GM18868 (cell line): ENCODE data around the gene CBX6.
"Not testable (repeated sequence)": the region's sequence is repeated elsewhere in the genome, so short reads cannot be mapped to it uniquely, and the experiment has no call there.

Experiments used
- ATAC-seq: cut with Tn5 transposase; IDR thresholded peaks from one replicate; pipeline ENCODE4 v1.9.1; 2021; ENCODE audit warnings: mild to moderate bottlenecking, moderate library complexity; ENCODE audit not compliant: unreplicated experiment

CBX6 gene

DNA sequence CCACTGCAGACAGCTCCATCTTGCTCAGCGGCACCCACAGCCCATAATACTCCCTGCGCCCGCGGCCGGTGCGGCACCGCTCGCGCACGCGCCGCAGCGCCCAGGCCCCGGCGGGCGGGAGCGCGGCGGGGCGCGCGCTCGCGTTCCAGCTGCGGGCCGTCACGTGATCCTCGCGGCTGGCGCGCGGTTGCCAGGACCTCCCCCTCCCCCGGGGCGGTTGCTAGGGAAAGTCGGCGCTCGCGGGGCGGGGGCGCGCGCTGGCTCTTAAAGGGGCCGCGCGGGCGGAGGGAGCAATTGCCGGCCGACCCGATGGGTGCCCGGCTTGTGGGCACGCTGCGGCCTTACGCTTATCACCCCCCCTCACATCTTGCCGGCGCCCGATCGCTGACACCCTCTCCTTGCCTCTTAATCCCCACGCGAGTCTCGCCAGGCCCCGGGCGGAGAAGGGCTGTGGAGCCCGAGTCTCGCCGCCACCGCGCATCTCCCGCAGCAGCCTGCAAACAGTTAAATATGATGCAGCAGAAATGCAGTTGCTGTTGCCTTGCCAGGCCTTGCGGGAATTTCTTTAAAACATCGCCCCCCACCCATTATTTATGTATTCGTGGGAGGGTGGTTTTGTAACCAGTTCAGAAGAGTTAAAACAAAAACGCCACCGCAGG is at the start of gene CBX6:
Gene CBX6, minus strand, starts transcription at position 45 of the 659 bp plus-strand sequence. Its CDS starts 26 bp downstream, at position 19.
- peak; percentile 60 for ATAC-seq

DNA sequence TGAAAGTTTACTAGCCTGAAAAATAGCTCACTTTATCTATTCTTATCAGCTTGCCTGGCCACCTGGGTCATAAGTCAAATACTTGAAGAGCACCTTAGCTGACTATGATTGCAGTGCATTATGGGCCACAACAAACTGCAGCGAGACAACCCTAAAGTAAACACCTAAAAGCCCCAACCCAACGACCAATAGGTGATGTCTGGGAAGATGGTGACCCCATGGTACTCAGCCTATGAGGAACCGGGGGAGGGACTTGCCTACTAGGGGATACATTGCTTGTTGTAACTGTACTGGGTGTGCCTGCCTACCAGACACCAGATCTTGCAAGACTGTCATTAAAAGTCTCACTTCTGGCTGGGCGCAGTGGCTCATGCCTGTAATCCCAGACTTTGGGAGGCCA is 49.8 kb upstream of the CBX6 start:
- ATAC-seq, result no peak

DNA sequence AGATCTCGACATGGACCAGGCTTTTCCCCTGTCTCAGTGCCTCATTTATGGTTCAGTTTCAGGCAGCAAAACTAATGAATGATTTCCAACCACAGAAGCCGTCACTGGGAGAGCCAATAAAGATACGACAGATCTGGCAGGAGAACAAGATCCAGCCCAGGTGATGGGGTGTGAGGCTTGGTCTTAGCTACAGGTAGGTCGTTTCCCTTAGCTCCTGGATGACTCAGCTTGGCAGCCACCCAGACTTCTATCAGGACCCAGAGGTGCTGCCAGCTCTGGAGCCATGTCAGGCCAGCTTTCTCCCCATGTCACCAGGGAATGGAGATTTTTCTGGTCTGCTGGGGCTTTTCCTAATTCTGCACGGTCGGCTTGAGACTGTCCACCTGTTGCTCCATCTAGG is 49.1 kb upstream of the CBX6 start:
- no peak for ATAC-seq

DNA sequence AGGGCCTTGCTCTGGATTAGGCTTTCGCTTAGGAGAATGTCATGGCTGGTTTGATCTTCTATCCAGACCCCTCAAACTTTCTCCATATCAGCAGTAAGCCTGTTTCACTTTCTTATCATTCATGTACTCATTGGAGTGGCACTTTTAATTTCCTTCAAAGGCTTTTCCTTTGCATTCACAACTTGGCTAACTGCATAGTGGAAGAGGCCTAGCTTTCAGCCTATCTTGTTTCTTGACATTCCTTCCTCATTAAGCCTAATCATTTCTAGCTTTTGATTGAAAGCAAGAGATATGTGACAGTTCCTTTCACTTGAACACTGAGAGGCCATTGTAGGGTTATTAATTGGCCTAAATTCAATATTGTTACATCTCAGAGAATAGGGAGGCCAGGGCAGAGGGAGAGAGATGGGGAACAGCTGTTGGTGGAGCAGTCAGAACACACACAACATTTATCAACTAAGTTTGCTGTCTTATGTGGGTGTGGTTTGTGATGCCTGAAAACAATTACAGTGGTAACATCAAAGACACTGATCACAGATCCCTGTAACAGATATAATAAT is 47.7 kb upstream of the CBX6 start:
- no peak for ATAC-seq

DNA sequence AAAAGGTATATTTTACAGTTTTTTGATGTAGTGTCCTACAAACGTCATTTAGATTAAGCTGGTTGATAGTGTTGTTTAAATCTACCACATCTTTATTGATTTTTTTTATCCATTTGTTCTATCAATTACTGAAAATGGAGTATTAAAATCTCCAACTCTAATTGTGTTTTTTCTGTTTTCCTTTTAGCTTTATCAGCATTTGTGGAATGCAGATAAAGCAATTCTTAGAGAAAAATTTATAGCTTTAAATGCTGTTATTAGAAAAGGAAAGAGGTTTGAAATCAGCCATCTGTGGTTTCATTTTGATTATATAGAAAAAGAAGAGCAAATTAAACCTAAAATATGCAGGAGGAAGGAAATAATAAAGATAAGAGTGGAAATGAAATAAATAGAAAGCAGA is 39.4 kb upstream of the CBX6 start:
- ATAC-seq, result no peak

DNA sequence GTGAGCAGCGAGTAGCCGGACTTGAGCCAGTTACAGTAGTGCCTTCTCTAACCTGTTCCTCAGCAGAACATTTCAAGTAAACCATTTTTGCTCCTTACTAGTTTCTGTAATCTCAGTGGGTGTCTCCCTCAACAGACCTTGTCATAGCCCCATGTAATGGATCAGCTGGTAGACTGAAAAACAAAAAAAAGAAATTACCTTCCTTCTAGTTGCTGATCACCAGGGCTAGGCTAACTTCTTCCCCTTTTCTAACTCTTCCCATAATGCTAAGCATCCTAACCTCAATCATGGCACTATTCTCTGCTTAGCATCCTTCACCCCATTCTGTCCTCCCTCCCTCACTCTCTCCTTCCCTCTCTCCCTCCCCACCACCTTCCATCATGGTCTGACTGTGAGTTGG is 35.8 kb upstream of the CBX6 start:
- ATAC-seq, result no peak

DNA sequence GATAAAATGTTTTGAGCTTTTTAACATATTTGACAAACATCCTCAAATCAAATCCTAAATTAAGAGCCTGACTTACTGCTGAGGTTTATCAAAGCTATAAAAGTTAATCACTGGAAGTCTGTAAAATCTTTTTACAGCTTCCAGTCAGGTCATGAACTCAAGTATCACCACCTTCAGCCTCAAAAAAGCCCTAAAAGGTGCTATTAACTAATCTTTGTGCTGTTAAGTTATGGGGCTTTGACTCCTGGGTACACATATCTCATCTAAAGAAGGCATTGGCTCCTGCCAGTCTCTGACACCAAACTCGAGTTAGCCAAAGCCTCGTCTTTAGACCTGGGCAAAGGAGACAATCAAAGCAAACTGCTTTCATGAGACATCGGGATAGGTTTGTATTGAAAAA is 34.0 kb upstream of the CBX6 start:
- ATAC-seq, result no peak

DNA sequence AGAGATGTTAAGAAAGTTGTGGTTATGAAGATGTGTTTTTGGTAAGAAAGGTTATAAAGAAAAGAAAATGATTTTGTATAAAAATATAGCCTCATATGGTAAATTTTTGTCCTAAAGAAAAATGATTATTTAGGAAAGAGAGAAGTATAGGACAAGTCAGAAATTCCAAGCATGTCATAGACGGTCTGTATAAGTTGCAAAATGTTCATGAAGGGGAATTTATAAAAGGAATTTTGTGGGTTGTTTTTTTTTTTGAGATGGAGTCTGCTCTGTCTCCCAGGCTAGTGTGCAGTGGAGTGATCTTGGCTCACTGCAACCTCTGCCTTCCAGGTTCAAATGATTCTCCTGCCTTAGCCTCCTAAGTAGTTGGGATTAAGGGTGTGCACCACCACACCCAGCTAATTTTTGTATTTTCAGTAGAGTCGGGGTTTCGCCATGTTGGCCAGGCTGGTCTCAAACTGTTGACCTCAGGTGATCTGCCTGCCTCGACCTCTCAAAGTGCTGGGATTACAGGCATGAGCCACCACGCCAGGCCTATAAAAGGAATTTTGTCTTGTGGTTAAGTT is 32.1 kb upstream of the CBX6 start:
- not testable (repeated sequence) for ATAC-seq

DNA sequence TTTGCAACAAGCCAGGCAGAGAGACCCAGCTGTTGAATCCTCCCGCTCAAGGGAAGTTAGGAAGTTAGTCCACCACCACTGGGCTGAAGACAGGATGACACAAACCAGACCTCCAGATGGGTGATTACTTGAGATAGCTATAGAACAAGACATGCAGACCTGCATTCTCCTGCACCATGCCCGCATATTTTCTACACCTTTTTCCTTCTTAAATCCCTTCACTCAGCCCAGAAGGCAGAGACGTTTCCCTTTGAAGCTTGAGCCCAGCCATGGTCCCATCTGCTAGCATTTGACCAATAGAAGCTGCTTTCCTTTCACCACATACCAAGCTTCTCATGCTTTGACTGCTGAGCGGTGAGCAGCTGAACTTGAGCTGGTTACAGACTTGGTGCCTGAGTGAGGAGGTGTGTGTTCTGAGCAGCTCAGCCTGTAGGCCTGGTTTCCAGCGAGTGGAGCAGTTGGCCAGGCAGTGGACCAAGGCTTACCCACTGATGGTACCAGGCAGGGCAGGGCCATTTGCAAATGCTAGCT is 29.2 kb upstream of the CBX6 start:
- ATAC-seq, result no peak

DNA sequence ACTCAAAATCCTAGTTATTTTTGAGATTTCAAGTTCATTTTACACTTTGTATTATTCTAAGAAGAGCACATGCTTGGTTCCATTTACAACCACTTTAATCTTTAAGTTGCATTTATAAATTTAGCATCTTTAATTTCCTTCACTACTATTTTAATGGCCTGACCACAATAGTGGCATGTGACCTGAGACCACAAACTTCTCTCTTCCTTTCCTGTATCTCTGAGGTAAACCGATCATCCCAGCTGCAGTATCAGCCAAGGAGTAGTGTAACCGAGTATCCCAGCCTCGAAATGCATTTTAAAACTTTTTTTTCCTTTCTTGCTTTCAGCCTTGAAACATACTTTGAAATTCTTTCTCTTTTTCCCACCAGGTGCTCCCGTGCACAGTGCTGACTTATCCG is 28.7 kb upstream of the CBX6 start:
- ATAC-seq, result no peak

DNA sequence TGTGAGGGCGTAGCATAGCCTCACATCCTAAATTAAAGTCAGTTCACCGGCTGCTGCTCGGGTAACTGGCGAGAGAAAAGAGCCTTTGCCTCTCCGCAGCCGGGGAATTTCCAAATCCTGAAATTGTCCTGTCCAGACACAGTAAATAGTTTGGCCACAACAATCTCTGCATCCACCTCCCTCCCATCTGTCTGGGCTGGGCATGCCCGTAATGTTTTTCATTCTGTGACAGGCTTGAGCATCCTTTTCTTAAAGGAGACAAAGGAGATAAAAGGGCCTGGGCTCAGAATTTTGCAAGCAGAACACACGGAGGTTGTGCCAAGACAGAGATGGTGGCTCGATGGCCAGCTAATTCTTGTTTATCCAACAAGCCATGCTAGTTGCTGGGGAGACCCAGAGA is 19.2 kb upstream of the CBX6 start:
- no peak for ATAC-seq

DNA sequence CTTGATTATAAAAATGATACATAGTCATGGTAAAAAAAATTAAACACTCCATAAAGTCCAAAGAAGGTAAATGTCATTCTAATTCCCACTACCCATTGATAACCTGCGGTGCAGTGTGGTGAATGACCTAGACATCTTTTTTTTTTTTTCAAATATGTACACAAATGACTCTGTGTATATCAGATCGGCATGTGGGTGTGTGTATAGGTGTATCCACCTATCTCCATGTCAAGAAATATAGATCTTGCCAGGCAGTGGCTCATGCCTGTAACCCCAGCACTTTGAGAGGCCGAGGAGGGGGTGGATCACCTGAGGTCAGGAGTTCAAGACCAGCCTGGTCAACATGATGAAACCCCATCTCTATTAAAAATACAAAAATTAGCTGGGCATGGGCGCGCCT is 18.4 kb upstream of the CBX6 start:
- ATAC-seq, result no peak

DNA sequence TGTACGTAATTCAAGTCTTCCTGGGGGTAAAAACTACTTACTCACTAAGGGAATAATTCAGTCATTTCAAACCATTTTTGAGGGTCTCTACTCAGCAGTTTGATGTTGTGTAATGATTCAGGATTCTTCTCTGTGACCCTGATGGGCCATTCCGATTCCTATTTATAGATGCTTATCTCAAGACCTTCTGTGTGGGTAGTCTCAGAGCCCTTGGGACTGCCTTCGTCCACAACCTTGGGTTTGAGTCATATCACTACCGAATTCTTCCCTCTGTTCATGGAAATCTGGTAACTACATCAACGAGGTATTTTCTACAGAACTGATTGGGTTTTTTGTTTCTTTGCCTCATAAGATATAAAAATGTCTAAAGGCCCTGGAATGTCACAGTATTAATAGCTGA is 14.3 kb upstream of the CBX6 start:
- ATAC-seq, result no peak

DNA sequence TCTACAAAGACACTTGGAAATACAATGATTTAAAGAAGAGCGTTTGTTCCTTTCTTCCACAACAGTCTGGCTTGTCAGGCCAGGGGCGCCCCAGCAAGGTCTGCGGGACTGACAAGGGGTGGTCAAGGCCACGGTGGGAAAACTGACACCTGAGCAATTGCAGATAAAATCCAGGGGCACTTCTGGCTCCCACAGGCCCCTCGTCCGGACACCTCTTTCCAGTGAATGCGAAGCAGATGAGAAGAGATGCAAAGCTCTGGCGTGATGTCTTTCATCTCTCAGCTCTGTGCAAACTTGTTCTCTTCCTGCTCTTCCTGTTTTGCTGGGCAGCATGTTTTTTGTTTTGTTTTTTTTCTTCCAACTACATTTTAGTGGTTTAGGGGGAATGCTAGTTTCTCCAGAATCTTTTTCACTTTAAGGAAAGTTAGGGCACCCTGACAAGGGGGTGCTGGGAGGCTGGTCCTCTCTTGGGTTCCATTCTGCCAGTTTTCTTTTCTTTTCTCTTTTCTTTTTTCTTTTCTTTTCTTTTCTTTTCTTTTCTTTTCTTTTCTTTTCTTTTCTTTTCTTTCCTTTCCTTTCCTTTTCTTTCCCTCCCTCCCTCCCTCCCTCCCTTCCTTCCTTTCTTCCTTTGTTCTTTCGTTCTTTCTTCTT is 11.1 kb upstream of the CBX6 start:
- ATAC-seq, result no peak

DNA sequence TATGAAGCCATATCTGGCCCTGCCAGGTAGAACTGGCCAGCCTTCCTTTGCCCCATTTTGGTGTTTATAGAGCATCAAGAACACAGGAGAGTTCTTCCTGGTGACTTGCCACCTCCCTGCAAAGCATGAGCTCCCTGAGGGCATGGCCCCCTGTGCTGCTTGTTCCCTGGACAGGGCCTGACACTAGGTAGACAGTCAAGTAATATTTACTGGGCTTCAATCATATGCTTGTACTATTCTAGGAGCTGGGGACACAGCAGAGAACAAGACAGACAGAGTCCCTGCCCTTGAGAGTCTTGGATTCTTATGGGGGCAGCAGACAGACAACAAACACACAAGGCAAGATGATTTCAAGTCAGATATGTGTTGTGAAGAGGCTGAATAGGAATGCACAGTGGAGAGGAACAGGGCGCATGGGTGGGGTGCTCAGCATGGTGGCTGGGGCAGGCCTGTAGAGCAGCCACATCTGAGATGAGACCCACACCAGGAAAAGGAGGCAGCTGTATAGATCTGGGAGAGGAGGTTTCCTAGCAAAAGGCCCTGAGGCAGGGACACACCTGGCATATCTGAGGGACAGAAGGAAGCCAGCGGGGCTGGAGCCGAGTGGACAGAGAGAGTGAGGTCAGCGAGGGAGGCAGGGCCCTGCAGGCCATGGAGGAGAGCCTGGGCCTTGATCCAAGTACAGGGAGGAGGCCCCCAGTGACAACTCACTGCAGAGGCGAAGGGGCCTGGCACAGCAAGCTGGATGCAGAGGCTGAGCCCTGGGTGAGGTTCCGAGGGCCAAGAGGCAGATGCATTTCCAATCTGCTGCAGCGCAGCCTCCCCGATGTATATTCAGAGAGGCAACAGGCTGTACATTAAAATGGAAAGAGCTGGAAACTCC is 10.2 kb upstream of the CBX6 start:
- no peak for ATAC-seq

DNA sequence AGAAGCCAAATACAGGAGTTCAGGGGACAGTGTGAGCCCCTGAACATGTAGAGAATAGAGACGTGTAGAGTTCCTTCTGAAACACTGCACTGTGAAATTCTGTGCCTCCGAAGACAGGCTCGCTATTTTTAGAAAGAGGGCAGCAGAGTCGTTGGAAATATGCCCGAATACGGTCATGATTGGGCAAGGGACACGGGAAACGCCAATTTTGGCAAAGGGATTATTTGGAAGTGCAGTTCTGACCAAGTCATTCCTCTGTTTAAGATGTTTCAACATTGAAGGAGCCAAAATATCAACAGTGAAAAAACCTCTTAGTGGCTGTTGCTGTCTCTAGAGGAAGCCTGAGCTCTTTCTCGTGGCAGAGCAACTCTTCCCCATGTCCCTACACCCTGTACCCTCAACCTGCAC is 9.5 kb upstream of the CBX6 start:
- ATAC-seq, result no peak

DNA sequence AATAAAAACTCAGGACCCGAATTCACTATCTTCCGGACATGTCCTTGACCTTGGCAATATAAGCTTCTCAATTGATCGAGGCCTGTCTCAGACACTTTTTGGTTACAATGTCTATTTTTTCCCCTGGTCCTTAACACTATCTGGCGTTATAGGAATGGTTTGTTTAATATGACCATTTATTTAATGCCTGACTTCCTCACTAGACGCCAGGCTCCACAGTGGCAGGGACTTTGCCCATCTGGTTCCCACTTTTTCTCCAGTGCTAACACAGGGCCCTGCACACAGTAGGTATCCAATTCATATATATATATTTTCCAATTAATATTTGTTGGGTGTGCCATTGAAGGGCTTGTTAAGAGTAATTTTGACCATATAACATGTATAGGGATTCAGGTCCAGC is 7.9 kb upstream of the CBX6 start:
- no peak for ATAC-seq

DNA sequence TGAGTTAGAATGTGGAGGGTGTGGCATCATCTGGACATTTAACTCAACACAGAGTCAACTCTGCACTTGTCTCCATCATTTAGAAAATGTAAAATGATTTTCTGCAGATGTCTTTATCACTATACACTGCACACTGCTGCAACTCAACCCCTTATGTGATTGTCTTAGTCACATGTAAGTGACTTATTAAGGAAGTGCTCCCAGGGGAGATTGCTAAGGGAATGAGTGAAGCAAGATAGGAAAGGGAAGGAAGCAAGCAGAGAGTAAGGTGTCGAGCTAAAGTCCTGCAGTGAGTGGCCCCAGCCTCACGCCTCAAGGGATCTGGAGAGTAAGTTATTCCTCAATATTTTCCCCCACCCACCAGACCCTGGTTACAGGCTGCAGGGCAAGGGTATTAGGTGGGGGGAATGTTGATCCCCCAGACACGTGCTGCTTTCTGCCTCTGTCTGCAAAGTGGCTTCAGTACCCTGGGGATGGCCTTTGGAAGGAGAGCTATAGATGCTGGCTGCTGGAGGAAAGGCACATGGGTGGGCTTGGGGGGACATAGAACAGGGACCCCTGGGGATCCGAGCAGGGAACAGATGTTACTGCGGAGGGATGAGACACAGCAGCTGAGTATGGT is 7.2 kb upstream of the CBX6 start:
- no peak for ATAC-seq

DNA sequence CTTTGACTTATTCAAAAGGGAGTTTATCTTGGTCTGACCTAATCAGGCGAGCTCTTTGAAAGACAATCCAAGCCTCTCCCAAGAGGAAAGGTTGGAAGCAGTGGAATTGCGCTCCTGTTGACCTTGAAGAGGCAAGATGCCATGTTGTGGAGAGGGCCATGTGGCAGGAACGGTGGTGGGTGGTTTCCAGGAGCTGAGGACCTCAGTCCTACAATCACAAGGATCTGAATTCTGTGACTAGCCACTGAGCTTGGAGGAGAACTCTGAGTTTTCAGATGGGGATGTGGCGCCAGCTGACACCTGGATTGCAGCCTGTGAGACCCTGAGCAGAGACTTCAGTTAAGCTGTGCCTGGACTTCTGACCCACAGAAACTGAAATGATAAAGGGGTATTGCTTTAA is 6.0 kb upstream of the CBX6 start:
- no peak for ATAC-seq

DNA sequence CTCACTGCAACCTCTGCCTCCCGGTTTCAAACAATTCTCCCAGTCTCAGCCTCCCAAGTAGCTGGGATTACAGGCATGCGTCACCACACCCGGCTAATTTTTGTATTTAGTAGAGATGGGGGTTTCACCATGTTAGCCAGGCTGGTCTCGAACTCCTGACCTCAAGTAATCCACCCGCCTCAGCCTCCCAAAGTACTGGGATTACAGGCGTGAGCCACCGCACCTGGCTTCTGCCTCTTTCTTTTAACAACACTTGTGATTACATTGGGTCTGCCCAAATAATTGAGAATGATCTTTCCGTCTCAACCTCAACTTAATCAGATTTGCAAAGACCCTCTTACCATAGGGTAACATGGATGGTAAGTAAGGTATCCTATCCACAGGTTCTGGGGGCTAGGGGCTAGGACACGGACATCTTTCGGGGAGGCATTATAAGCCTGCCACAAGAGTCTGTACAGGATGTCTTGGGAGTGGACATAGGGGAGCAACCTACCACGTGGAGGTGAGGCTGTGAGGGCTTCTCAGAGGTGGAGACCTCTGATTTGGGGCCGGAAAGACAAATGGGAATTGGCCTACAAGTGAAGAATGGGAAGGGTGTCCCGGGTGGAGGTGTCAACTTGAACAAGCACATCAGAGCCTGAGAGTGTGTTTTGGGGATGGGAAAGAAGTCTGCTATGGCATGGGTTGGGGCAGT is 2.7 kb upstream of the CBX6 start:
- ATAC-seq, result no peak
